Upper lobe of right lung (tissue), 1 donor: ENCODE data around the gene UST. TPM values are rescaled to one million over a fixed set of nuclear protein-coding genes. Genes with fewer than 3 reads are reported as not detected.
"Not testable (repeated sequence)": the region's sequence is repeated elsewhere in the genome, so short reads cannot be mapped to it uniquely, and the experiment has no call there.

Experiments used
- ATAC-seq: fragments of 200-7000 bp; cut with Tn5 transposase; one replicate; pipeline ENCODE4 v1.9.1; 2020; ENCODE audit warnings: mild to moderate bottlenecking, moderate library complexity
- DNase-seq: peaks from one replicate; pipeline ENCODE4 v3.0.0-alpha.2; 2020
- H3K27ac ChIP-seq: fragments of 200-600 bp; one replicate; pipeline ENCODE4 v1.8.0; 2022
- H3K27me3 ChIP-seq: fragments of 200-600 bp; one replicate; pipeline ENCODE4 v1.8.0; 2022; ENCODE audit warnings: mild to moderate bottlenecking
- H3K36me3 ChIP-seq: fragments of 200-600 bp; one replicate; pipeline ENCODE4 v1.8.0; 2022
- H3K4me1 ChIP-seq: fragments of 200-600 bp; one replicate; pipeline ENCODE4 v1.8.0; 2022
- H3K4me3 ChIP-seq: fragments of 200-600 bp; one replicate; pipeline ENCODE4 v1.8.0; 2022; ENCODE audit warnings: mild to moderate bottlenecking
- H3K9me3 ChIP-seq: fragments of 200-600 bp; one replicate; pipeline ENCODE4 v1.8.0; 2022
- CTCF ChIP-seq: fragments of 200-600 bp; IDR thresholded peaks from one replicate; pipeline ENCODE4 v1.8.0; 2022; ENCODE audit warnings: antibody characterized with exemption
- intact Hi-C: fragments of 100-400 bp; cut with DNase I; formaldehyde crosslinking; loops from one replicate; pipeline ENCODE4 v1.11.0; 2022
- total RNA-seq: library from RNA; stranded (reverse); fragmentation: NEBNext Ultra II Directional; extraction: Animal tissue kit (Norgen Biotek cat#: 25700); gene quantifications from one replicate; pipeline ENCODE4 v1.2.1, GENCODE V29; 2021
- donor health status: DM: no; HTN: yes; CAD: no; lungs with severe emphysema.

UST gene
- total RNA-seq, 1 donor from 2014 or later, result 11.8 TPM

- H3K4me1 ChIP-seq, result peaks cover 8% of the 10 kb centered on the region
Observed at GRCh38 chr6:148999929-149000468, 253.2 kb downstream of the UST start.

GRCh38 chr6:149001422-149001821 is 254.6 kb downstream of the UST start:
- peaks cover 8% of the 10 kb centered on the region for H3K4me1 ChIP-seq
- ATAC-seq (no peak), DNase-seq (no peak)
- intact Hi-C loops, result no loop called here
- H3K36me3 ChIP-seq, result no peaks in the 10 kb centered on the region
- no peak overlapping the region for H3K4me3 ChIP-seq
- no peak overlapping the region for H3K27ac ChIP-seq
- no peak for TF ChIP-seq CTCF
- H3K27me3 ChIP-seq, result no peaks in the 10 kb centered on the region
- H3K9me3 ChIP-seq, result no peaks in the 10 kb centered on the region

More at GRCh38 chr6:148999929-149000468, 253.2 kb downstream of the UST start:
- DNase-seq (no peak), ATAC-seq (peak; percentile 89)
- H3K4me3 ChIP-seq, result no peak overlapping the region
- H3K9me3 ChIP-seq, result no peaks in the 10 kb centered on the region
- no peaks in the 10 kb centered on the region for H3K27me3 ChIP-seq
- no peak for TF ChIP-seq CTCF
- no peak overlapping the region for H3K27ac ChIP-seq
- intact Hi-C loops, result no loop called here
- no peaks in the 10 kb centered on the region for H3K36me3 ChIP-seq

- DNase-seq, result no peak
Observed at GRCh38 chr6:149003560-149003959, 256.7 kb downstream of the UST start.

GRCh38 chr6:149004664-149005063 is 257.8 kb downstream of the UST start:
- no peak overlapping the region for H3K4me3 ChIP-seq
- no peak for TF ChIP-seq CTCF
- H3K27ac ChIP-seq, result no peak overlapping the region
- ATAC-seq (no peak), DNase-seq (no peak)
- H3K9me3 ChIP-seq, result no peaks in the 10 kb centered on the region
- H3K4me1 ChIP-seq, result peaks cover 2% of the 10 kb centered on the region
- H3K27me3 ChIP-seq, result no peaks in the 10 kb centered on the region
- H3K36me3 ChIP-seq, result no peaks in the 10 kb centered on the region
- intact Hi-C loops, result no loop called here

More at GRCh38 chr6:149003560-149003959, 256.7 kb downstream of the UST start:
- Histone ChIP-seq H3K36me3 (no peaks in the 10 kb centered on the region), H3K4me1 (peaks cover 8% of the 10 kb centered on the region), H3K27me3 (no peaks in the 10 kb centered on the region), H3K9me3 (no peaks in the 10 kb centered on the region), H3K27ac (no peak overlapping the region), H3K4me3 (no peak overlapping the region)
- no peak for ATAC-seq
- intact Hi-C loops, result no loop called here
- TF ChIP-seq CTCF, result no peak

GRCh38 chr6:149006236-149006635 is 259.4 kb downstream of the UST start:
- H3K4me3 ChIP-seq, H3K9me3 ChIP-seq, intact Hi-C loops, H3K27me3 ChIP-seq, DNase-seq, H3K4me1 ChIP-seq, H3K27ac ChIP-seq, H3K36me3 ChIP-seq, ATAC-seq: not testable (repeated sequence)

GRCh38 chr6:149006671-149007070 is 259.8 kb downstream of the UST start:
- Histone ChIP-seq H3K4me3 (no peak overlapping the region), H3K9me3 (no peaks in the 10 kb centered on the region), H3K4me1 (no peaks in the 10 kb centered on the region), H3K27me3 (no peaks in the 10 kb centered on the region), H3K27ac (no peak overlapping the region), H3K36me3 (no peaks in the 10 kb centered on the region)
- TF ChIP-seq CTCF, result no peak
- ATAC-seq, result no peak
- no peak for DNase-seq
- intact Hi-C loops, result no loop called here
